ENCODE measurements around the gene RALGPS1. TPM values are rescaled to one million over a fixed set of nuclear protein-coding genes. Genes with fewer than 3 reads are reported as not detected.

RALGPS1 gene, protein sequence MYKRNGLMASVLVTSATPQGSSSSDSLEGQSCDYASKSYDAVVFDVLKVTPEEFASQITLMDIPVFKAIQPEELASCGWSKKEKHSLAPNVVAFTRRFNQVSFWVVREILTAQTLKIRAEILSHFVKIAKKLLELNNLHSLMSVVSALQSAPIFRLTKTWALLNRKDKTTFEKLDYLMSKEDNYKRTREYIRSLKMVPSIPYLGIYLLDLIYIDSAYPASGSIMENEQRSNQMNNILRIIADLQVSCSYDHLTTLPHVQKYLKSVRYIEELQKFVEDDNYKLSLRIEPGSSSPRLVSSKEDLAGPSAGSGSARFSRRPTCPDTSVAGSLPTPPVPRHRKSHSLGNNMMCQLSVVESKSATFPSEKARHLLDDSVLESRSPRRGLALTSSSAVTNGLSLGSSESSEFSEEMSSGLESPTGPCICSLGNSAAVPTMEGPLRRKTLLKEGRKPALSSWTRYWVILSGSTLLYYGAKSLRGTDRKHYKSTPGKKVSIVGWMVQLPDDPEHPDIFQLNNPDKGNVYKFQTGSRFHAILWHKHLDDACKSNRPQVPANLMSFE
- 1.0 to 2.6 TPM (median 1.9 TPM) in 5 replicates for total RNA-seq (2022; extraction: Qiagen RNA extraction; ENCODE audit: low read depth)

DNA sequence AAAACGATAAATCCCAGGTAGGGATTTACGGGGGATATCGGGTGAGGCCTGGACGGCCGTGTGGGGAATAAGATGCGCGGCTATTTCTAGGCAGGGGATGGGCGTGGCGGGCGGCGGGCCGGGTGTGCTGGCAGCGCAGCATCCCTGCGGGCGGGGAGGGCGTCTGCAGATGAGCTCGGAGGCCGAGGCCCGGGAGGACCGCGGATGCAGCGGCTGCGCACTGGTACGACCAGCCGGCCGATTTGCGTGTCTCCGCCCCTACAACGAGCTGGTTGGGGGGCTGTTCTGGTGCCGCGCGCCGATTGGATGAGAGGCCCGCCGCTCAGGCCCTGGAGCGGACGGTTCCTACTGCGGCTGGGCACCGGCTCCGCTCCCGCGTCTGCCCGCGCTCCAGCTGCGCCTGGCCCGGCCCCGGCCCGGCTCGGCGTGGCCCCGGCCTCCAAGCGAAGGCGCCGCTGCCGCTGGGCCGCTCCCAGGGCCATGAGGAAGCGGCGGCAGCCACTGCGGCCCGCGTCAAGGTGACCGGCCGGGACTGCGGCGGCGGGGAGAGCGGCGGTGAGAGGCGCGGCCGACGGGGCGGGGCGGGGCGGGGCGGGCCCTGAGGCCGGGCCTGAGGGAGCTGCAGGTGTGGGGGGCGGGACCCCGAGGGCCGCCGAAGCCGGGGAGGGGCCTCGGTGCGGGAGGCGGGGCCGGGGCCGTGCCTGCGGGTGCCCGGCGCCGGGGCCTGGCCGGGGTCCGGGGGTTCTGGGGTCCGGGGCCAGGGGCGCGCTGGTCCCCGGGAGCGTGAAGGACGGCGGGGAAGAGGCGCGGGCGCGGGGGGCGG lies at the start of gene RALGPS1:
RALGPS1 (plus strand) TSS at position 325 of the 823 bp plus-strand sequence. CDS start 47,508 bp downstream, outside the sequence.

DNA sequence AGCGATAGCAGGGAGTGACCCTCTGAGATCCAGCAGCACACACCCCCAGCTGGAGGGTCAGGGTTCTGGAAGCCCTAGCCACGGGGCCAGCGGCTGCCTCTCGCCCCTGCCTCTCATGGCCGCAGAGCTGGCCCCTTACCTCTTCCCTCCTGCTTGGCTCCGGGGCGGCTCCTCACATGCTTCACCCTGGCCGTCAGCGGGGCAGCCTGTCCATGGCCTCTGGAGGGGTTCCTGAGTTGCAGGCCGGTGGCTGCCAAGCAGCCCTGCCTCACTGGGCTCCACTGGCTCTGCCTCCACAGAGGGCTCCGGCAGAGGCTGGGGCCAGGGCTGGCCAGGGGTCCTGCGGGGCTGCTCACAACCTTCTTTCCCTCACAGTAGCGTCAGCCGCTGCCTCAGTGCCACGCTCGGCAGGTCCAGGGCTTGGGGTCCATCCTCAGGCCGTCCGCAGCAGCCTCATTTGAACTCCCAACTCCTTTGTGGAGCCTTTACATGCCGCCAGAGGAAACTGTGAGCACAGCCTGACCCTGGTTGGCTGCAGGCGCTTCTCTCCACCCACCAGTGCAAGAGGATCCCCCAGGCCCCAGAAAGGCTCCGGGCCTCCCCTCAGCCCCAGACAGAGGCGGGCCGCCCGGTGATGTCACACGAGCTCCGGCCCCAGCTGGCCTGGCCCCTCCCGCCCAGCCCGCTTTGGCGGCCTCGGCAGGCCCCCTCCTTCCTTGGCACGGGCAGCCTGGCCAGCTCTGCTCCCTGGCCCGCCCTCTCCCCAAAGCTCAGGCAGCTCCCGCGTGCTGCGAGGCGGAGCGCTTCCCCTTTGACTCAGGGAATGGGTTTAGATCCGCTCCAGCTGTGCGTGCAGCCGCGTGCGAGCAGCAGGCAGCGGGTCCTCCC lies 207.8 kb downstream of the RALGPS1 start, which contains the start of gene ANGPTL2:
ANGPTL2 (minus strand) TSS at position 460 of the 888 bp plus-strand sequence. CDS start 13,904 bp downstream, outside the sequence.

DNA sequence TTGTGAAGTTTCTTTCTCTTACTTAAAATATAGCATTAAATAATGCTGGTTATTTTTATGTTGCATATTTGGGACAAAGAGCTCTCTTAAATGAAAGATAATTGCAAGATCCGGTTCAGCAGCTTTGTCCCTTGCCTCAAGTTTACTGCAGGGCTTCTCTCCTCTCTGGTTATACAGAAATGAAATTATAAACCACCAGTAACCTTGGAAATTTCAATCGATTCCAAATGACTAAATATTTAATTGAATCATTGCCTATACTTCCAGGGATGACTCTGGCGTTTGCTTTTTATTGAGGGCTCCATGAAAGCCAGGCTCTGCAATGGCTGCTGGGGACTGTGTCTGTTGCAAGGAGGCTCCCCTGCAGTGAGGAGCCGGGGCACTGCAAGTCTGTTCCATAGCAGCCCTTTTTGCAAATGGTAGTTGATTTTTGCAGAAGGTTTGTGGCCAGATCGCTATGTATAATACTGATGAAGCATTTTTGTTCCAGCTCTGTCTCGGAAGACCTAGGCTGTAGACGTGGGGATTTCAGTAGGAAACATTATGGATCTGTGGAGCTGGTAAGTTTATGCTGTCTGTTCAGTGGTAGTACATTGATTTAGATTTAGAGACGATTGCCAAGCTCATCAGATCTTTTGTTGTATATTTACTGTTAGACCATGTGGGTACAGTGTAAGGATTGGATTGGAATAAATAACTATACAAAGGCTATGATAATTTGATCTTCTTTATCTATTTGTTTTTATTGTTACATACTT lies 350.1 kb downstream of the RALGPS1 start, which contains the start of gene GARNL3:
GARNL3 (plus strand) TSS at position 313 of the 758 bp plus-strand sequence; CDS start at position 417, 104 bp downstream.

Other genes with a start within 250 kb of the RALGPS1 start
- 5.7 to 8.5 TPM (median 6.3 TPM) in 5 replicates for gene ZBTB43, start 109.7 kb upstream of the RALGPS1 start, total RNA-seq (2022; extraction: Qiagen RNA extraction; ENCODE audit: low read depth)
- gene ZBTB34, start 54.1 kb upstream of the RALGPS1 start, total RNA-seq (2022; extraction: Qiagen RNA extraction; ENCODE audit: low read depth), result 3.0 to 4.1 TPM (median 3.8 TPM) in 5 replicates
- not detected in 5 replicates for gene ANGPTL2, start 207.9 kb downstream of the RALGPS1 start, total RNA-seq (2022; extraction: Qiagen RNA extraction; ENCODE audit: low read depth)